Measurements from ENCODE around the gene EID2. TPM values are rescaled to one million over a fixed set of nuclear protein-coding genes. Genes with fewer than 3 reads are reported as not detected.

The EID2 gene
- polyA plus RNA-seq, 1 of the 3 experiments (the other 2 are of a cell fraction): 14.1 TPM

DNA sequence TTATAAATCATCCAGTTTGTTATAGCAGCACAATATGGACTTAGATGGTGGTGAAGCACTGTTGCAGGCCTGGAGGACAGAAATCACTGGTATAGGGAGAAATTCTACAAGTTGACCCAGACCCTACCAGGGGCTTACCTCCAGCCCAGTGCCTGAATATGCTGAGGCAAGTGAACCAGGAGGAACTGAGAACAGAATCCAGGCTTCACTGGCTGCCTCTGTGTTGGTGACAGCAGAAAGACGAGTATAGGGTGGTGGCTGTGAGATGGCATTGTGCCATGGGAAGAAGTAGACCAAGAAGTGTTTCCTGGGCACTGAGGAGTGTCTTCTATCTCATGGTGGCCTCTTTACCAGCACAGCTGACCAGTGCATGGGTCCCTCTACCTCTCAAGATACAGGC lies 15.9 kb upstream of the EID2 start:
- H3K36me3 ChIP-seq (replicated peaks in 1 of 2; ENCODE audit: control insufficient read depth in 1 of 2, insufficient read depth in 2 of 2, low read length in 1 of 2): no peaks in the 10 kb centered on the region
- no peak for TF ChIP-seq FOXJ3 (CRISPR knock-in tag; IDR thresholded peaks at IDR 0.05)
- no peak for TF ChIP-seq EZH2phosphoT487 (IDR thresholded peaks at IDR 0.05; ENCODE audit: borderline replicate concordance, low read depth)
- no peak for TF ChIP-seq GATA2 (CRISPR knock-in tag; IDR thresholded peaks at IDR 0.05)
- no peak for TF ChIP-seq PBX3 (IDR thresholded peaks at IDR 0.05)
- TF ChIP-seq NRF1 (IDR thresholded peaks at IDR 0.05; ENCODE audit: low read depth, low read length): no peak
- TF ChIP-seq, protein P1, sequence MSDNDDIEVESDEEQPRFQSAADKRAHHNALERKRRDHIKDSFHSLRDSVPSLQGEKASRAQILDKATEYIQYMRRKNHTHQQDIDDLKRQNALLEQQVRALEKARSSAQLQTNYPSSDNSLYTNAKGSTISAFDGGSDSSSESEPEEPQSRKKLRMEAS (IDR thresholded peaks at IDR 0.05; ENCODE audit: low read depth): no peak
- H3F3A ChIP-seq (replicated peaks; ENCODE audit: insufficient read depth): no peaks in the 10 kb centered on the region
- H3K4me1 ChIP-seq (ENCODE audit: control insufficient read depth in 1 of 2, insufficient read depth in 2 of 2, low read depth in 1 of 2, low read length in 1 of 2): peaks cover 0 to 3% of the 10 kb centered on the region in 2 experiments; a peak in 1 of 4 replicates
- no peak overlapping the region for H3K4me2 ChIP-seq
- H3K79me2 ChIP-seq (ENCODE audit: insufficient read depth): no peaks in the 10 kb centered on the region
- CTCF ChIA-PET: interaction anchor here (1.3 kb wide), 1 partner anchor 116 kb away, joined by 4 read pairs; no protein-coding TSS in a partner anchor
- H3K9ac ChIP-seq: no peak overlapping the region
- no peak overlapping the region for H3K27ac ChIP-seq (ENCODE audit: low read depth in 2 of 2, low read length in 1 of 2)
- POLR2A ChIA-PET: no interaction called here
- no peak overlapping the region for H2AFZ ChIP-seq (ENCODE audit: low read depth)
- DNase-seq: no peak
- H3K4me3 ChIP-seq (ENCODE audit: low read depth in 2 of 2, low read length in 1 of 2): no peak overlapping the region
- H3K27me3 ChIP-seq (ENCODE audit: insufficient read depth): peaks cover 15% of the 10 kb centered on the region; the same call in 1 of the 2 replicates
- no peaks in the 10 kb centered on the region for H3K9me3 ChIP-seq
- H4K20me1 ChIP-seq (ENCODE audit: insufficient read depth): no peaks in the 10 kb centered on the region
- H3K9me2 ChIP-seq: no peaks in the 10 kb centered on the region
- WGBS (ENCODE audit: low lambda C conversion rate): 9% methylated on average over 1 of the region's 1 CpG

DNA sequence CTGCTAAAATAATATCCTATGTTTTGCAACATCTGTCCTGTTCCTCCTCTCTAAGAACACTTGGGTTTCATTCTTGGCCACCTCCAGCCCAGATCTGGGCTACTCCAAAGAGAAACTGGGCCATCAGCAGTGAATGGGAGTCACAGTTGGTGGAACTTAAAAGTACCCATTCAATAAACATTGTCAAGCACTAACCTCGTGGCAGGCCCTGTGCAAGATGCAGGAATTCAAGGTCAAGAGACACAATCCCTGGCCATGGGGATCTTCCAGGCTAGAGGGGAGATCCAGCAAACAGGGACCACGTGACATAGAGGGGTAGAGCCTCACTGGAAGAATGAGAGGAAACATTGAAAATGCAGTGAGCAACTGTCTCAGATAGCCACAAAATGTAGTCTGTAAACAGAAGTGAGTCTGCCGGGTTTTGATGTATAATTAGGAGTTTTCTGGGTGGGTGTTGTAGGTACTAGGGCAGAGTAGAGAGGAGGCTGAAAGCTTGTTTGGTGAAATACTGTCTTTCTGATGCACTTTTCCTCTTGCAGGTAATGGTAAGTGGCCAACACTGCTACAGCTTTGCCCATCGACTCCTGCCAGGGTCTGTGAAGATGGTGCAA lies 14.8 kb upstream of the EID2 start:
- H3K36me3 ChIP-seq (replicated peaks in 1 of 2; ENCODE audit: control insufficient read depth in 1 of 2, insufficient read depth in 2 of 2, low read length in 1 of 2): no peaks in the 10 kb centered on the region
- no peak overlapping the region for H3K4me2 ChIP-seq
- no peak overlapping the region for H3K9ac ChIP-seq
- 25% methylated on average over 4 of the region's 4 CpGs for WGBS (ENCODE audit: low lambda C conversion rate)
- H3K27ac ChIP-seq (ENCODE audit: low read depth in 2 of 2, low read length in 1 of 2): no peak overlapping the region
- H3K4me1 ChIP-seq (ENCODE audit: control insufficient read depth in 1 of 2, insufficient read depth in 2 of 2, low read depth in 1 of 2, low read length in 1 of 2): peaks cover 0 to 3% of the 10 kb centered on the region in 2 experiments; a peak in 1 of 4 replicates
- no peaks in the 10 kb centered on the region for H3F3A ChIP-seq (replicated peaks; ENCODE audit: insufficient read depth)
- H4K20me1 ChIP-seq (ENCODE audit: insufficient read depth): no peaks in the 10 kb centered on the region
- ChIA-PET CTCF (interaction anchor here (0.9 to 2.8 kb wide), 3 partner anchors 42 to 117 kb away, joined by 3 to 16 read pairs (median 6); no protein-coding TSS in a partner anchor), POLR2A (no interaction called here)
- H3K27me3 ChIP-seq (ENCODE audit: insufficient read depth): peaks cover 15% of the 10 kb centered on the region; the same call in 1 of the 2 replicates
- DNase-seq: no peak
- H2AFZ ChIP-seq (ENCODE audit: low read depth): no peak overlapping the region
- no peak overlapping the region for H3K4me3 ChIP-seq (ENCODE audit: low read depth in 2 of 2, low read length in 1 of 2)
- no peaks in the 10 kb centered on the region for H3K9me3 ChIP-seq
- TF ChIP-seq EZH2phosphoT487 (IDR thresholded peaks at IDR 0.05; ENCODE audit: borderline replicate concordance, low read depth) (no peak), USF1 (IDR thresholded peaks at IDR 0.05; ENCODE audit: borderline replicate concordance, low read depth) (no peak), CHD2 (IDR thresholded peaks at IDR 0.05; ENCODE audit: low read length, partially characterized antibody) (no peak), GABPA (IDR thresholded peaks at IDR 0.05; ENCODE audit: low read depth) (no peak), PBX3 (IDR thresholded peaks at IDR 0.05) (no peak), TEAD4 (IDR thresholded peaks at IDR 0.05; ENCODE audit: borderline replicate concordance, insufficient read depth) (no peak), CTCF (IDR thresholded peaks at IDR 0.05) (no peak), FOSL2 (IDR thresholded peaks at IDR 0.05; ENCODE audit: borderline replicate concordance, low read depth) (no peak), ELF1 (IDR thresholded peaks at IDR 0.05) (no peak)
- no peaks in the 10 kb centered on the region for H3K9me2 ChIP-seq
- no peaks in the 10 kb centered on the region for H3K79me2 ChIP-seq (ENCODE audit: insufficient read depth)
